ENCODE results near the gene XG.

Gene XG

GRCh38 chrX:2819345-2820135 lies 67.7 kb downstream of the XG start:
- Histone ChIP-seq H3K27me3 (ENCODE audit: control insufficient read depth, insufficient read depth, low read length) (no peaks in the 10 kb centered on the region), H3K4me1 (ENCODE audit: control insufficient read depth, insufficient read depth, low read length) (0 out of 2 replicates have a peak, but pooled peaks cover 3% of the 10 kb centered on the region), H3K36me3 (ENCODE audit: control insufficient read depth, insufficient read depth, low read length) (no peaks in the 10 kb centered on the region), H3K9ac (ENCODE audit: low read depth, low read length) (no peak overlapping the region), H3K9me3 (ENCODE audit: control insufficient read depth, insufficient read depth, low read length) (no peaks in the 10 kb centered on the region), H3K4me3 (ENCODE audit: low read depth, low read length) (no peak overlapping the region), H3K27ac (ENCODE audit: low read depth, low read length) (no peak overlapping the region)

GRCh38 chrX:2820136-2820771 lies 68.4 kb downstream of the XG start:
- Histone ChIP-seq H3K9ac (ENCODE audit: low read depth, low read length) (no peak overlapping the region), H3K9me3 (ENCODE audit: control insufficient read depth, insufficient read depth, low read length) (no peaks in the 10 kb centered on the region), H3K27me3 (ENCODE audit: control insufficient read depth, insufficient read depth, low read length) (no peaks in the 10 kb centered on the region), H3K4me3 (ENCODE audit: low read depth, low read length) (no peak overlapping the region), H3K27ac (ENCODE audit: low read depth, low read length) (no peak overlapping the region), H3K4me1 (ENCODE audit: control insufficient read depth, insufficient read depth, low read length) (0 out of 2 replicates have a peak, but pooled peaks cover 3% of the 10 kb centered on the region), H3K36me3 (ENCODE audit: control insufficient read depth, insufficient read depth, low read length) (no peaks in the 10 kb centered on the region)

GRCh38 chrX:2823795-2824386 lies 72.1 kb downstream of the XG start:
- H3K27me3 ChIP-seq (ENCODE audit: control insufficient read depth, insufficient read depth, low read length), result peaks cover 10% of the 10 kb centered on the region
- H3K4me1 ChIP-seq (ENCODE audit: control insufficient read depth, insufficient read depth, low read length), result peaks cover 10% of the 10 kb centered on the region; the same call in 1 of the 2 replicates
- no peaks in the 10 kb centered on the region for H3K9me3 ChIP-seq (ENCODE audit: control insufficient read depth, insufficient read depth, low read length)
- H3K9ac ChIP-seq (ENCODE audit: low read depth, low read length), result no peak overlapping the region
- no peak overlapping the region for H3K27ac ChIP-seq (ENCODE audit: low read depth, low read length)
- H3K36me3 ChIP-seq (ENCODE audit: control insufficient read depth, insufficient read depth, low read length), result no peaks in the 10 kb centered on the region
- no peak overlapping the region for H3K4me3 ChIP-seq (ENCODE audit: low read depth, low read length)

GRCh38 chrX:2824886-2825285 lies 73.0 kb downstream of the XG start:
- Histone ChIP-seq H3K36me3 (ENCODE audit: control insufficient read depth, insufficient read depth, low read length) (no peaks in the 10 kb centered on the region), H3K4me3 (ENCODE audit: low read depth, low read length) (no peak overlapping the region), H3K9ac (ENCODE audit: low read depth, low read length) (no peak overlapping the region), H3K27ac (ENCODE audit: low read depth, low read length) (no peak overlapping the region), H3K4me1 (ENCODE audit: control insufficient read depth, insufficient read depth, low read length) (peaks cover 10% of the 10 kb centered on the region; the same call in 1 of the 2 replicates), H3K9me3 (ENCODE audit: control insufficient read depth, insufficient read depth, low read length) (no peaks in the 10 kb centered on the region), H3K27me3 (ENCODE audit: control insufficient read depth, insufficient read depth, low read length) (peaks cover 10% of the 10 kb centered on the region)

- Histone ChIP-seq H3K9ac (ENCODE audit: low read depth, low read length) (no peak within 1 kb of the TSS; the same call in 1 of the 2 replicates), H3K4me1 (ENCODE audit: control insufficient read depth, insufficient read depth, low read length) (peaks cover 16% of the 10 kb centered on the region; the same call in 1 of the 2 replicates), H3K36me3 (ENCODE audit: control insufficient read depth, insufficient read depth, low read length) (peaks cover 17% of the 10 kb centered on the region), H3K4me3 (ENCODE audit: low read depth, low read length) (peak within 1 kb of the TSS; percentile 60), H3K27me3 (ENCODE audit: control insufficient read depth, insufficient read depth, low read length) (peaks cover 10% of the 10 kb centered on the region), H3K9me3 (ENCODE audit: control insufficient read depth, insufficient read depth, low read length) (no peaks in the 10 kb centered on the region), H3K27ac (ENCODE audit: low read depth, low read length) (no peak within 1 kb of the TSS)
Measured at GRCh38 chrX:2828344-2828958, 76.6 kb downstream of the XG start, which contains the start of gene GYG2. Gene GYG2 (plus strand): TSS chrX:2828930. CDS start chrX:2830189, 1,259 bp downstream.

DNA sequence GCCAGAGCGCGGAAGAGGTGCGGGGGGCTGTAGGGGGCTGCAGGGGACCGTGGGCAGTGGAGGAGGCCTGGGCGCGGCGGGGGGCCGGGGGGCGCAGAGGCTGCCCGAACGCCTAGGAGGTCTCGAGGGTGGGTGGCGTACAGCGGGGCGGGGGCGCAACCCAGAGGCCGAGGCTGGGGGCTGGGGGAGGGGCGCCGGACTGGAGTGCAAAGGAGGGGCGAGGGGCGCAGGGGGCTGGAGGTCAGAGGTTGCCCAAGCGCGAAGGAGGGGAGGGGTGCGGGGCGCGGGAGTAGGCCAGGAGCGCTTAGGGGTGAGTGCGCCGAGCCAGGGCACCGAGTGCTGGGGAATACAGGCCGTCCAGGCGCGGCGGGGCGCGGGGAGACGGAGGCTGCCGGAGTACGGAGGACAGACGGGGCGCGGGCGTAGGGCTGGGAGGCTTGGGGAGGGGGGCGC lies 77.1 kb downstream of the XG start:
- H3K9ac ChIP-seq (ENCODE audit: low read depth, low read length), result no peak overlapping the region

DNA sequence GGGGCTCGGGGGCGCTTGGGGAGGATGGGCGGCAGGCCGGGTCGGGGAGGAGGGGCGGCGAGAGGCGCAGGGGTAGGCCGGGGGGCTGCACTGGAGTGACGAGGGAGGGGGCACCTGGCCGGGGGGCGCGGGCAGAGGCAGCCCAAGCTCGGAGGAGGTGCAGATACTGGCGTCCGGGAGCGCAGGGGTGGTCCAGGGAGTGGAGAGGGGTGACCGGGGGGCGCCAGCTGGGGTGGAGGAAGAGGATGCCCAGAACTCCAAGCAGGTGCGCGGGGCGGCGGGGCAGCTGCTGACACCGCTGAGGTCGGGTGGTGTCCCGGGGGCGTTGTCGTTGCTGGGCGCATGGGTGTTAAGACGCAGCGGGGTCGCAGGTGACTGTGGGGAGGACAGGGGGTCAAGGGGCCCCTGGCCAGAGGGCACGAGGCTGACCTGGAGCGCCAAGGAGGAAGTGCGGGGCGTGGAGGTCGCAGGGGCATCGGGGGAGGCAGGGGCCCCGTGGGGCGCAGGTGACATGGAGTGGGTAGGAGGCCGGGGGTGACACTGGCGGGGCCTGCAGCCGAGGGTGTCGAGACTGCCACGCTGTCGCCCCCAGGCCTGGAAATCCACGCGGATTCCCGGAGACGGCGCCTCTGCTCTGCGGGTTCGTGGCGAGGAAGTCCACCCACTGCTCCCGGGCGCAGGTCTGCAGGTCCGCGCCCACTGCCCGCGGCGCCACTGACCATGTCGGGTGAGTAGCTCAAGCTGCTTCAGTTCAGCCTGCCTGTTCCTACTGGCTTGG lies 77.8 kb downstream of the XG start:
- Histone ChIP-seq H3K27me3 (ENCODE audit: control insufficient read depth, insufficient read depth, low read length) (peaks cover 10% of the 10 kb centered on the region), H3K9ac (ENCODE audit: low read depth, low read length) (no peak overlapping the region), H3K9me3 (ENCODE audit: control insufficient read depth, insufficient read depth, low read length) (no peaks in the 10 kb centered on the region), H3K27ac (ENCODE audit: low read depth, low read length) (no peak overlapping the region), H3K36me3 (ENCODE audit: control insufficient read depth, insufficient read depth, low read length) (peaks cover 29% of the 10 kb centered on the region), H3K4me3 (ENCODE audit: low read depth, low read length) (peak overlapping the region; percentile 60), H3K4me1 (ENCODE audit: control insufficient read depth, insufficient read depth, low read length) (peaks cover 13% of the 10 kb centered on the region; the same call in 1 of the 2 replicates)

More for the DNA sequence above, 77.1 kb downstream of the XG start:
- peaks cover 22% of the 10 kb centered on the region for H3K36me3 ChIP-seq (ENCODE audit: control insufficient read depth, insufficient read depth, low read length)
- H3K27me3 ChIP-seq (ENCODE audit: control insufficient read depth, insufficient read depth, low read length), result peaks cover 10% of the 10 kb centered on the region
- no peak overlapping the region for H3K27ac ChIP-seq (ENCODE audit: low read depth, low read length)
- no peaks in the 10 kb centered on the region for H3K9me3 ChIP-seq (ENCODE audit: control insufficient read depth, insufficient read depth, low read length)
- H3K4me1 ChIP-seq (ENCODE audit: control insufficient read depth, insufficient read depth, low read length), result peaks cover 14% of the 10 kb centered on the region; the same call in 1 of the 2 replicates
- peak overlapping the region; percentile 60 for H3K4me3 ChIP-seq (ENCODE audit: low read depth, low read length)

DNA sequence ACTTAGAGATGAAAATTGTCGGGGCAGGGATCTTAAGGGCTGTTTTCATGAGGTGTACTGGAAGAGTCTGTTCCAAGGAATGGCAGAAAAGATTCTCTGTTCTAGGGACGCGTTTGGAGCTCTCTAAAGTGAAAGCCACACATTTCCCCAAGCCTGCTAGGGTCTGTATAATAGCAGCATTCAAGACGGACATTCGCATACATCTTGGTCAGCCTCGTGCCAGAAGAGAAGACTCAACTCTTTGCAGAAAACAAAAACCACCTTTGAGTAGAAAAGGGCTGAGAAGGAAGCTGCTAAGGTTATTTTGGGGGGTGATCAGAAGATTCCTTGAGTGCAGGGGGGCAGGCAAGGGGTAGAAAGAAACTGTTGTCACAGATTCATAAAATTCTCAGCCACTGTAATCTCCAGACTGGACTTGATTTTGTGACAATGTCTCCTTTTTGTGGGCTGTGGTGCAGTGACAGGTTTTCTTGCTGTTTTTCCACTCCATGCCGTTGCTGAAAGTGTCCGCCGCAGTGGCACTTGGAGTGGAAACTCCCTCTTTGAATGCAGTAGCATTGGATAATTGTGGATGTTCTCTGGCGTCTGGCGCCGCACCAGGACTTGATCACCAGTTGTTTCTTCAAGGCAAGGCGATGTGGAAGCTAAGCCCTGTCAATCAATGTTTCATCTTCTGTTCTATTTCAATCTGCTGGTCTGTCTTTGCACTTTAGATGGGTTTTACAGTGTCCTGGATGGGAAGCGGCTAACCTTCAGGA lies 79.8 kb downstream of the XG start:
- H3K27me3 ChIP-seq (ENCODE audit: control insufficient read depth, insufficient read depth, low read length), result peaks cover 10% of the 10 kb centered on the region
- H3K27ac ChIP-seq (ENCODE audit: low read depth, low read length), result no peak overlapping the region
- H3K4me3 ChIP-seq (ENCODE audit: low read depth, low read length), result no peak overlapping the region
- H3K9ac ChIP-seq (ENCODE audit: low read depth, low read length), result no peak overlapping the region
- no peaks in the 10 kb centered on the region for H3K9me3 ChIP-seq (ENCODE audit: control insufficient read depth, insufficient read depth, low read length)
- H3K4me1 ChIP-seq (ENCODE audit: control insufficient read depth, insufficient read depth, low read length), result peaks cover 13% of the 10 kb centered on the region; the same call in 1 of the 2 replicates
- H3K36me3 ChIP-seq (ENCODE audit: control insufficient read depth, insufficient read depth, low read length), result peaks cover 34% of the 10 kb centered on the region

- H3K36me3 ChIP-seq (ENCODE audit: control insufficient read depth, insufficient read depth, low read length), result peaks cover 40% of the 10 kb centered on the region
- peaks cover 8% of the 10 kb centered on the region; the same call in 1 of the 2 replicates for H3K9me3 ChIP-seq (ENCODE audit: control insufficient read depth, insufficient read depth, low read length)
- H3K9ac ChIP-seq (ENCODE audit: low read depth, low read length), result no peak overlapping the region
- no peak overlapping the region for H3K4me3 ChIP-seq (ENCODE audit: low read depth, low read length)
- H3K27ac ChIP-seq (ENCODE audit: low read depth, low read length), result no peak overlapping the region
- H3K4me1 ChIP-seq (ENCODE audit: control insufficient read depth, insufficient read depth, low read length), result no peaks in the 10 kb centered on the region
- no peaks in the 10 kb centered on the region for H3K27me3 ChIP-seq (ENCODE audit: control insufficient read depth, insufficient read depth, low read length)
Measured at GRCh38 chrX:2837961-2838360, 86.1 kb downstream of the XG start.
